ENCODE measurements around the gene TACC3.

Gene TACC3

GRCh38 chr4:1703867-1704266, 17.5 kb upstream of the TACC3 start:
- Histone ChIP-seq H3K27me3 (ENCODE audit: insufficient read depth, poor library complexity, severe bottlenecking) (no peaks in the 10 kb centered on the region), H3K4me1 (ENCODE audit: insufficient read depth, poor library complexity, severe bottlenecking) (no peaks in the 10 kb centered on the region), H3K36me3 (ENCODE audit: low read depth) (peaks cover 90% of the 10 kb centered on the region)

GRCh38 chr4:1705732-1706131, 15.6 kb upstream of the TACC3 start:
- no peaks in the 10 kb centered on the region for H3K9me3 ChIP-seq (ENCODE audit: severe bottlenecking)
- H3K27ac ChIP-seq (ENCODE audit: poor library complexity, severe bottlenecking), result no peak overlapping the region
- peaks cover 92% of the 10 kb centered on the region for H3K36me3 ChIP-seq (ENCODE audit: low read depth)
- no peaks in the 10 kb centered on the region for H3K27me3 ChIP-seq (ENCODE audit: insufficient read depth, poor library complexity, severe bottlenecking)
- peaks cover 4% of the 10 kb centered on the region for H3K4me1 ChIP-seq (ENCODE audit: insufficient read depth, poor library complexity, severe bottlenecking)
- no peak overlapping the region for H3K4me3 ChIP-seq (ENCODE audit: severe bottlenecking)
- DNase-seq (ENCODE audit: low spot score) (no peak), ATAC-seq (ENCODE audit: low read depth) (no peak)
- TF ChIP-seq CTCF (IDR thresholded peaks at IDR 0.05; ENCODE audit: poor library complexity, severe bottlenecking), result no peak

More at GRCh38 chr4:1703867-1704266, 17.5 kb upstream of the TACC3 start:
- H3K9me3 ChIP-seq (ENCODE audit: severe bottlenecking), result no peaks in the 10 kb centered on the region
- H3K4me3 ChIP-seq (ENCODE audit: severe bottlenecking), result no peak overlapping the region
- DNase-seq (ENCODE audit: low spot score), result no peak
- ATAC-seq (ENCODE audit: low read depth), result no peak
- H3K27ac ChIP-seq (ENCODE audit: poor library complexity, severe bottlenecking), result no peak overlapping the region
- TF ChIP-seq CTCF (IDR thresholded peaks at IDR 0.05; ENCODE audit: poor library complexity, severe bottlenecking), result no peak

- Histone ChIP-seq H3K27ac (ENCODE audit: poor library complexity, severe bottlenecking) (no peak overlapping the region), H3K27me3 (ENCODE audit: insufficient read depth, poor library complexity, severe bottlenecking) (no peaks in the 10 kb centered on the region), H3K4me1 (ENCODE audit: insufficient read depth, poor library complexity, severe bottlenecking) (peaks cover 4% of the 10 kb centered on the region), H3K36me3 (ENCODE audit: low read depth) (peaks cover 90% of the 10 kb centered on the region), H3K4me3 (ENCODE audit: severe bottlenecking) (no peak overlapping the region), H3K9me3 (ENCODE audit: severe bottlenecking) (no peaks in the 10 kb centered on the region)
- no peak for TF ChIP-seq CTCF (IDR thresholded peaks at IDR 0.05; ENCODE audit: poor library complexity, severe bottlenecking)
- DNase-seq (ENCODE audit: low spot score), result no peak
- no peak for ATAC-seq (ENCODE audit: low read depth)
Measured at GRCh38 chr4:1706358-1706757, 15.0 kb upstream of the TACC3 start.

GRCh38 chr4:1708581-1708980, 12.7 kb upstream of the TACC3 start:
- no peak overlapping the region for H3K27ac ChIP-seq (ENCODE audit: poor library complexity, severe bottlenecking)
- no peak for TF ChIP-seq CTCF (IDR thresholded peaks at IDR 0.05; ENCODE audit: poor library complexity, severe bottlenecking)
- no peak for DNase-seq (ENCODE audit: low spot score)
- H3K4me3 ChIP-seq (ENCODE audit: severe bottlenecking), result no peak overlapping the region
- H3K4me1 ChIP-seq (ENCODE audit: insufficient read depth, poor library complexity, severe bottlenecking), result peaks cover 4% of the 10 kb centered on the region
- peaks cover 67% of the 10 kb centered on the region for H3K36me3 ChIP-seq (ENCODE audit: low read depth)
- ATAC-seq (ENCODE audit: low read depth), result no peak
- no peaks in the 10 kb centered on the region for H3K9me3 ChIP-seq (ENCODE audit: severe bottlenecking)
- H3K27me3 ChIP-seq (ENCODE audit: insufficient read depth, poor library complexity, severe bottlenecking), result no peaks in the 10 kb centered on the region

GRCh38 chr4:1711055-1711570, 10.2 kb upstream of the TACC3 start:
- DNase-seq (ENCODE audit: low spot score) (peak; percentile 38), ATAC-seq (ENCODE audit: low read depth) (no peak; the same call in 2 of the 3 replicates)
- peaks cover 47% of the 10 kb centered on the region for H3K36me3 ChIP-seq (ENCODE audit: low read depth)
- peaks cover 4% of the 10 kb centered on the region for H3K4me1 ChIP-seq (ENCODE audit: insufficient read depth, poor library complexity, severe bottlenecking)
- H3K9me3 ChIP-seq (ENCODE audit: severe bottlenecking), result no peaks in the 10 kb centered on the region
- TF ChIP-seq CTCF (IDR thresholded peaks at IDR 0.05; ENCODE audit: poor library complexity, severe bottlenecking), result no peak
- peak overlapping the region; percentile 85 for H3K27ac ChIP-seq (ENCODE audit: poor library complexity, severe bottlenecking)
- H3K27me3 ChIP-seq (ENCODE audit: insufficient read depth, poor library complexity, severe bottlenecking), result no peaks in the 10 kb centered on the region
- H3K4me3 ChIP-seq (ENCODE audit: severe bottlenecking), result peak overlapping the region; percentile 79

Measured in RWPE2 (cell line).